ENCODE measurements around the gene CCR1.

GRCh38 chr3:46212101-46212500 lies 4.0 kb upstream of the CCR1 start:
- TF ChIP-seq CTCF (IDR thresholded peaks at IDR 0.05) (no peak), POLR2A (IDR thresholded peaks at IDR 0.05) (no peak)
